HEK293 (cell line): ENCODE measurements around the gene TIPRL.
"Not testable (repeated sequence)": the region's sequence is repeated elsewhere in the genome, so short reads cannot be mapped to it uniquely, and the experiment has no call there.

ENCODE experiments used
- CTCF ChIA-PET: fragments of 350-600 bp; formaldehyde crosslinking; extraction: SDS; loops from one replicate; lab custom pipeline; 2021; ENCODE audit warnings: antibody characterized with exemption; lab: Yijun Ruan, JAX
- POLR2A ChIA-PET: fragments of 300-600 bp; formaldehyde crosslinking; extraction: SDS; loops from one replicate; lab custom pipeline; 2020; ENCODE audit warnings: antibody characterized with exemption, inconsistent platforms; lab: Yijun Ruan, JAX
- H3K27ac ChIP-seq: fragments of 200-500 bp; sonication (Bioruptor generic); 2 replicates; pipeline ENCODE4 v1.5.1; 2014; ENCODE audit warnings: low read depth, low read length, control low read depth, inconsistent platforms; ENCODE audit errors: extremely low read depth
- H3K36me3 ChIP-seq, 2 experiments: fragments of 200-500 bp in 1 of 2; sonication (Bioruptor generic) in 1 of 2; 1 replicate in 1 of 2; 2 replicates in 1 of 2; pipeline ENCODE4 v1.5.1; 2014 to 2017; ENCODE audit warnings: inconsistent platforms in 2 of 2, low read length in 2 of 2; ENCODE audit not compliant: control insufficient read depth in 2 of 2, insufficient read depth in 1 of 2
- H3K4me1 ChIP-seq: fragments of 200-500 bp; sonication (Bioruptor generic); 2 replicates; pipeline ENCODE4 v1.5.1; 2014; ENCODE audit warnings: mild to moderate bottlenecking, low read length, inconsistent platforms; ENCODE audit not compliant: control insufficient read depth, insufficient read depth
- H3K4me3 ChIP-seq: 2 replicates; pipeline ENCODE4 v1.5.1; 2011; ENCODE audit warnings: low read depth, mild to moderate bottlenecking, control low read depth, low read length, moderate library complexity
- H3K9me3 ChIP-seq: fragments of 200-500 bp; sonication (Bioruptor generic); 2 replicates; pipeline ENCODE4 v1.5.1; 2014; ENCODE audit warnings: low read depth, low read length, inconsistent platforms; ENCODE audit not compliant: control insufficient read depth, insufficient read depth
- ELK4 ChIP-seq: IDR thresholded peaks from 2 replicates; pipeline ENCODE4 v1.6.1; 2011; ENCODE audit warnings: mild to moderate bottlenecking, low read depth, low read length, borderline replicate concordance
- GLIS1 ChIP-seq: fragments of 450-650 bp; formaldehyde crosslinking; IDR thresholded peaks from 2 replicates; pipeline ENCODE4 v1.5.1; 2016; ENCODE audit warnings: missing biosample characterization, missing genetic modification characterization
- KLF1 ChIP-seq: fragments of 450-650 bp; formaldehyde crosslinking; IDR thresholded peaks from 2 replicates; pipeline ENCODE4 v1.5.1; 2016; ENCODE audit warnings: missing biosample characterization, missing genetic modification characterization
- SCRT1 ChIP-seq: fragments of 450-650 bp; formaldehyde crosslinking; IDR thresholded peaks from 2 replicates; pipeline ENCODE4 v1.5.1; 2016; ENCODE audit warnings: missing biosample characterization, missing genetic modification characterization, borderline replicate concordance
- SCRT2 ChIP-seq: fragments of 450-650 bp; formaldehyde crosslinking; IDR thresholded peaks from 2 replicates; pipeline ENCODE4 v1.5.1; 2016; ENCODE audit warnings: missing biosample characterization, missing genetic modification characterization
- SETDB1 ChIP-seq: IDR thresholded peaks from one replicate; pipeline ENCODE4 v1.6.1; 2017; ENCODE audit warnings: mild to moderate bottlenecking, low read length, moderate library complexity, mixed read lengths; ENCODE audit not compliant: insufficient read length
- TRIM28 ChIP-seq: IDR thresholded peaks from 2 replicates; pipeline ENCODE4 v1.6.1; 2011; ENCODE audit warnings: low read length, control low read depth, borderline replicate concordance
- ZBTB17 ChIP-seq: fragments of 450-650 bp; formaldehyde crosslinking; IDR thresholded peaks from 2 replicates; pipeline ENCODE4 v1.5.1; 2016; ENCODE audit warnings: missing biosample characterization, missing genetic modification characterization
- ZBTB8A ChIP-seq: fragments of 450-650 bp; formaldehyde crosslinking; IDR thresholded peaks from 2 replicates; pipeline ENCODE4 v1.5.1; 2016; ENCODE audit warnings: missing biosample characterization, missing genetic modification characterization
- ZNF18 ChIP-seq: fragments of 450-650 bp; formaldehyde crosslinking; IDR thresholded peaks from 2 replicates; pipeline ENCODE4 v1.5.1; 2016; ENCODE audit warnings: missing biosample characterization, missing genetic modification characterization
- ZNF362 ChIP-seq: fragments of 450-650 bp; formaldehyde crosslinking; IDR thresholded peaks from 2 replicates; pipeline ENCODE4 v1.5.1; 2016; ENCODE audit warnings: missing biosample characterization, missing genetic modification characterization
- ZNF366 ChIP-seq: fragments of 450-650 bp; formaldehyde crosslinking; conservative IDR thresholded peaks from 2 replicates; pipeline ENCODE4 v1.5.1; 2016; ENCODE audit warnings: missing biosample characterization, missing genetic modification characterization
- ZNF394 ChIP-seq: fragments of 450-650 bp; formaldehyde crosslinking; IDR thresholded peaks from 2 replicates; pipeline ENCODE4 v1.5.1; 2016; ENCODE audit warnings: missing biosample characterization, missing genetic modification characterization, mild to moderate bottlenecking, moderate library complexity, borderline replicate concordance
- ZNF449 ChIP-seq: fragments of 450-650 bp; formaldehyde crosslinking; IDR thresholded peaks from 2 replicates; pipeline ENCODE4 v1.5.1; 2017; ENCODE audit warnings: missing biosample characterization, mild to moderate bottlenecking, missing genetic modification characterization, moderate library complexity
- ZNF549 ChIP-seq: fragments of 450-650 bp; IDR thresholded peaks from 2 replicates; pipeline ENCODE4 v1.5.1; 2018; ENCODE audit warnings: missing biosample characterization, missing genetic modification characterization, mild to moderate bottlenecking, inconsistent platforms, moderate library complexity
- ZNF707 ChIP-seq: fragments of 450-650 bp; formaldehyde crosslinking; IDR thresholded peaks from 2 replicates; pipeline ENCODE4 v1.5.1; 2016; ENCODE audit warnings: missing biosample characterization, missing genetic modification characterization

Gene TIPRL

GRCh38 chr1:168179438-168180147 is 831 bp downstream of the TIPRL start (continued):
- TF ChIP-seq ELK4: no peak
- TF ChIP-seq ZNF362 (tag by site-specific recombination): no peak
- no peak for TF ChIP-seq SETDB1
- no peak for TF ChIP-seq ZNF18 (tag by site-specific recombination)
- TF ChIP-seq KLF1 (tag by site-specific recombination): no peak
- TF ChIP-seq ZNF449 (tag by site-specific recombination): no peak
- no peak for TF ChIP-seq ZNF549 (tag by site-specific recombination)
- TF ChIP-seq GLIS1: peak; percentile 60
- no peak for TF ChIP-seq TRIM28
- TF ChIP-seq ZNF707: no peak

GRCh38 chr1:168180148-168180524 is 1.4 kb downstream of the TIPRL start:
- H3K4me1 ChIP-seq: peaks cover 9% of the 10 kb centered on the region
- H3K36me3 ChIP-seq: peaks cover 4 to 5% of the 10 kb centered on the region in 2 experiments; a peak in 2 of 3 replicates
- TF ChIP-seq ZNF366 (tag by site-specific recombination) (peak; percentile 55; the same call in 1 of the 2 replicates), ZBTB8A (tag by site-specific recombination) (no peak), ZNF394 (tag by site-specific recombination) (peak; percentile 97), ZBTB17 (tag by site-specific recombination) (0 out of 2 replicates have a peak, but pooled peaks have one; percentile 30)
- CTCF ChIA-PET: interaction anchor here (0.6 to 1.8 kb wide), 6 partner anchors 22 to 299 kb away, joined by 3 to 5 read pairs (median 3); no protein-coding TSS in a partner anchor
- H3K9me3 ChIP-seq: no peaks in the 10 kb centered on the region
- peak overlapping the region; percentile 87 for H3K27ac ChIP-seq
- peak overlapping the region; percentile 93 for H3K4me3 ChIP-seq
- POLR2A ChIA-PET: interaction anchor here (1.0 to 1.7 kb wide), 2 partner anchors 46 to 202 kb away, joined by 3 to 4 read pairs; no protein-coding TSS in a partner anchor

- CTCF ChIA-PET: interaction anchor here (0.6 to 1.8 kb wide), 5 partner anchors 37 to 195 kb away, joined by 3 to 5 read pairs (median 3); no protein-coding TSS in a partner anchor
- TF ChIP-seq SCRT2 (peak; percentile 83), SCRT1 (tag by site-specific recombination) (peak; percentile 54; the same call in 1 of the 2 replicates)
- not testable (repeated sequence) for H3K9me3 ChIP-seq, H3K4me1 ChIP-seq, H3K36me3 ChIP-seq, H3K4me3 ChIP-seq, H3K27ac ChIP-seq
- POLR2A ChIA-PET: interaction anchor here (0.7 kb wide), 1 partner anchor 121 kb away, joined by 4 read pairs; no protein-coding TSS in a partner anchor
These were observed 2.4 kb downstream of the TIPRL start for GRCh38 chr1:168181063-168181720.
